ENCODE measurements around the gene EXD1. TPM values are rescaled to one million over a fixed set of nuclear protein-coding genes. Genes with fewer than 3 reads are reported as not detected.

EXD1 gene
- total and polyA plus RNA-seq, 9 of the 15 experiments (the other 6 are each of a cell fraction or from before 2014, with no cell fraction given) = not detected

DNA sequence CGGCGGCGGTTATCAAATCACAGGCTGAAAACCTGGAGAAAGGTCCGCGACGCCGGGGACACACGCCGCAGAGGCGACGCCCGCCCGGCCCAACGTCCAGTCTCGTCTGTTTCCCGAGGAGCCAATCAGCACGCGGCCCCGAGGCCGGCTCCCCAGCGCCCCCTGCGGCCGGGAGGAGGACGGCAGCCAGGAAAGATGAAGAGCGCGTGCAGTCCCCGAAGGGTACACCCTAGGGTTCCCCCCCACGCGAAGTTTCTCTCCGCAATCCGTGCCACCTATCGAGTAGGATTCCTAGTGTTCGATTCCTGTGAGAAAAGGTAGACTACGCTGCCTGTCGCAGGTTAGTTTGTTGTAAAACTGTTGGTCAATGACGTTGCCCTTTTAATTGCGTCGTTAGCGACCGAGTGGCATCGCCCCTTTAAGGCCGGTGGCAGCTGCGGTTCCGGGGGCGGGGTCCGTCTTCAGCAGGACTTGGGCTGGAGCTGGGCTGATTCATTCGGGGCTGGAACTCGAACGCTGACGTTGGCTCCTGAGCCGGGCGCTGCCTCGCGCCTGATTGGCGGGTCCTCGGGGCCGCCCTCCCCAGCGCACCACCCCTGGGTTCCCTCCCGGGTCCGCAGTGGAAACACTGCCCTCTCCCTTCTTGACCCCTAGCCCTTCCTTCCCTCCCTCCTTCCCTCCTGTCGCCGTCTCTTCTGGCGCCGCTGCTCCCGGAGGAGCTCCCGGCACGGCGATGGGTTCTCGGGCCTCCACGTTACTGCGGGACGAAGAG lies at the start of gene EXD1, which contains the start of gene CHP1 (continued):
- TF ChIP-seq ELF4 (CRISPR knock-in tag; IDR thresholded peaks at IDR 0.05) = 0 out of 2 replicates have a peak, but pooled peaks have one; percentile 25
- TF ChIP-seq HDAC6 (IDR thresholded peaks at IDR 0.05; ENCODE audit: low read depth, low read length) = no peak
- TF ChIP-seq, protein P1, sequence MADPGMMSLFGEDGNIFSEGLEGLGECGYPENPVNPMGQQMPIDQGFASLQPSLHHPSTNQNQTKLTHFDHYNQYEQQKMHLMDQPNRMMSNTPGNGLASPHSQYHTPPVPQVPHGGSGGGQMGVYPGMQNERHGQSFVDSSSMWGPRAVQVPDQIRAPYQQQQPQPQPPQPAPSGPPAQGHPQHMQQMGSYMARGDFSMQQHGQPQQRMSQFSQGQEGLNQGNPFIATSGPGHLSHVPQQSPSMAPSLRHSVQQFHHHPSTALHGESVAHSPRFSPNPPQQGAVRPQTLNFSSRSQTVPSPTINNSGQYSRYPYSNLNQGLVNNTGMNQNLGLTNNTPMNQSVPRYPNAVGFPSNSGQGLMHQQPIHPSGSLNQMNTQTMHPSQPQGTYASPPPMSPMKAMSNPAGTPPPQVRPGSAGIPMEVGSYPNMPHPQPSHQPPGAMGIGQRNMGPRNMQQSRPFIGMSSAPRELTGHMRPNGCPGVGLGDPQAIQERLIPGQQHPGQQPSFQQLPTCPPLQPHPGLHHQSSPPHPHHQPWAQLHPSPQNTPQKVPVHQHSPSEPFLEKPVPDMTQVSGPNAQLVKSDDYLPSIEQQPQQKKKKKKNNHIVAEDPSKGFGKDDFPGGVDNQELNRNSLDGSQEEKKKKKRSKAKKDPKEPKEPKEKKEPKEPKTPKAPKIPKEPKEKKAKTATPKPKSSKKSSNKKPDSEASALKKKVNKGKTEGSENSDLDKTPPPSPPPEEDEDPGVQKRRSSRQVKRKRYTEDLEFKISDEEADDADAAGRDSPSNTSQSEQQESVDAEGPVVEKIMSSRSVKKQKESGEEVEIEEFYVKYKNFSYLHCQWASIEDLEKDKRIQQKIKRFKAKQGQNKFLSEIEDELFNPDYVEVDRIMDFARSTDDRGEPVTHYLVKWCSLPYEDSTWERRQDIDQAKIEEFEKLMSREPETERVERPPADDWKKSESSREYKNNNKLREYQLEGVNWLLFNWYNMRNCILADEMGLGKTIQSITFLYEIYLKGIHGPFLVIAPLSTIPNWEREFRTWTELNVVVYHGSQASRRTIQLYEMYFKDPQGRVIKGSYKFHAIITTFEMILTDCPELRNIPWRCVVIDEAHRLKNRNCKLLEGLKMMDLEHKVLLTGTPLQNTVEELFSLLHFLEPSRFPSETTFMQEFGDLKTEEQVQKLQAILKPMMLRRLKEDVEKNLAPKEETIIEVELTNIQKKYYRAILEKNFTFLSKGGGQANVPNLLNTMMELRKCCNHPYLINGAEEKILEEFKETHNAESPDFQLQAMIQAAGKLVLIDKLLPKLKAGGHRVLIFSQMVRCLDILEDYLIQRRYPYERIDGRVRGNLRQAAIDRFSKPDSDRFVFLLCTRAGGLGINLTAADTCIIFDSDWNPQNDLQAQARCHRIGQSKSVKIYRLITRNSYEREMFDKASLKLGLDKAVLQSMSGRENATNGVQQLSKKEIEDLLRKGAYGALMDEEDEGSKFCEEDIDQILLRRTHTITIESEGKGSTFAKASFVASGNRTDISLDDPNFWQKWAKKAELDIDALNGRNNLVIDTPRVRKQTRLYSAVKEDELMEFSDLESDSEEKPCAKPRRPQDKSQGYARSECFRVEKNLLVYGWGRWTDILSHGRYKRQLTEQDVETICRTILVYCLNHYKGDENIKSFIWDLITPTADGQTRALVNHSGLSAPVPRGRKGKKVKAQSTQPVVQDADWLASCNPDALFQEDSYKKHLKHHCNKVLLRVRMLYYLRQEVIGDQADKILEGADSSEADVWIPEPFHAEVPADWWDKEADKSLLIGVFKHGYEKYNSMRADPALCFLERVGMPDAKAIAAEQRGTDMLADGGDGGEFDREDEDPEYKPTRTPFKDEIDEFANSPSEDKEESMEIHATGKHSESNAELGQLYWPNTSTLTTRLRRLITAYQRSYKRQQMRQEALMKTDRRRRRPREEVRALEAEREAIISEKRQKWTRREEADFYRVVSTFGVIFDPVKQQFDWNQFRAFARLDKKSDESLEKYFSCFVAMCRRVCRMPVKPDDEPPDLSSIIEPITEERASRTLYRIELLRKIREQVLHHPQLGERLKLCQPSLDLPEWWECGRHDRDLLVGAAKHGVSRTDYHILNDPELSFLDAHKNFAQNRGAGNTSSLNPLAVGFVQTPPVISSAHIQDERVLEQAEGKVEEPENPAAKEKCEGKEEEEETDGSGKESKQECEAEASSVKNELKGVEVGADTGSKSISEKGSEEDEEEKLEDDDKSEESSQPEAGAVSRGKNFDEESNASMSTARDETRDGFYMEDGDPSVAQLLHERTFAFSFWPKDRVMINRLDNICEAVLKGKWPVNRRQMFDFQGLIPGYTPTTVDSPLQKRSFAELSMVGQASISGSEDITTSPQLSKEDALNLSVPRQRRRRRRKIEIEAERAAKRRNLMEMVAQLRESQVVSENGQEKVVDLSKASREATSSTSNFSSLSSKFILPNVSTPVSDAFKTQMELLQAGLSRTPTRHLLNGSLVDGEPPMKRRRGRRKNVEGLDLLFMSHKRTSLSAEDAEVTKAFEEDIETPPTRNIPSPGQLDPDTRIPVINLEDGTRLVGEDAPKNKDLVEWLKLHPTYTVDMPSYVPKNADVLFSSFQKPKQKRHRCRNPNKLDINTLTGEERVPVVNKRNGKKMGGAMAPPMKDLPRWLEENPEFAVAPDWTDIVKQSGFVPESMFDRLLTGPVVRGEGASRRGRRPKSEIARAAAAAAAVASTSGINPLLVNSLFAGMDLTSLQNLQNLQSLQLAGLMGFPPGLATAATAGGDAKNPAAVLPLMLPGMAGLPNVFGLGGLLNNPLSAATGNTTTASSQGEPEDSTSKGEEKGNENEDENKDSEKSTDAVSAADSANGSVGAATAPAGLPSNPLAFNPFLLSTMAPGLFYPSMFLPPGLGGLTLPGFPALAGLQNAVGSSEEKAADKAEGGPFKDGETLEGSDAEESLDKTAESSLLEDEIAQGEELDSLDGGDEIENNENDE (IDR thresholded peaks at IDR 0.05; ENCODE audit: low read depth, low read length) = no peak
- TF ChIP-seq, protein P2, sequence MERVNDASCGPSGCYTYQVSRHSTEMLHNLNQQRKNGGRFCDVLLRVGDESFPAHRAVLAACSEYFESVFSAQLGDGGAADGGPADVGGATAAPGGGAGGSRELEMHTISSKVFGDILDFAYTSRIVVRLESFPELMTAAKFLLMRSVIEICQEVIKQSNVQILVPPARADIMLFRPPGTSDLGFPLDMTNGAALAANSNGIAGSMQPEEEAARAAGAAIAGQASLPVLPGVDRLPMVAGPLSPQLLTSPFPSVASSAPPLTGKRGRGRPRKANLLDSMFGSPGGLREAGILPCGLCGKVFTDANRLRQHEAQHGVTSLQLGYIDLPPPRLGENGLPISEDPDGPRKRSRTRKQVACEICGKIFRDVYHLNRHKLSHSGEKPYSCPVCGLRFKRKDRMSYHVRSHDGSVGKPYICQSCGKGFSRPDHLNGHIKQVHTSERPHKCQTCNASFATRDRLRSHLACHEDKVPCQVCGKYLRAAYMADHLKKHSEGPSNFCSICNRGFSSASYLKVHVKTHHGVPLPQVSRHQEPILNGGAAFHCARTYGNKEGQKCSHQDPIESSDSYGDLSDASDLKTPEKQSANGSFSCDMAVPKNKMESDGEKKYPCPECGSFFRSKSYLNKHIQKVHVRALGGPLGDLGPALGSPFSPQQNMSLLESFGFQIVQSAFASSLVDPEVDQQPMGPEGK (CRISPR knock-in tag; IDR thresholded peaks at IDR 0.05; ENCODE audit: borderline replicate concordance) = no peak
- no peak for TF ChIP-seq ZNF778 (CRISPR knock-in tag; IDR thresholded peaks at IDR 0.05)
- peak; percentile 58; the same call in 1 of the 2 replicates for TF ChIP-seq SMARCE1 (IDR thresholded peaks at IDR 0.05)
- peak; percentile 66 for TF ChIP-seq NR2C2 (CRISPR knock-in tag; IDR thresholded peaks at IDR 0.05)
- peak; percentile 91 for TF ChIP-seq NR2C2 (tag; IDR thresholded peaks at IDR 0.05)
- no peak for TF ChIP-seq U2AF1 (optimal IDR thresholded peaks at IDR 0.05; ENCODE audit: low read depth, low read length)
- no peak for TF ChIP-seq ZNF512 (tag; IDR thresholded peaks at IDR 0.05)
- TF ChIP-seq LARP7 (IDR thresholded peaks at IDR 0.05) = peak; percentile 61; the same call in 1 of the 2 replicates
- TF ChIP-seq ZNF217 (CRISPR knock-in tag; IDR thresholded peaks at IDR 0.05) = no peak; the same call in 1 of the 2 replicates

All from K562 (cell line).